Measurements from ENCODE around the gene EIF4A3. TPM values are rescaled to one million over a fixed set of nuclear protein-coding genes. Genes with fewer than 3 reads are reported as not detected.
A peak's percentile ranks its signal among the peaks of the same experiment; 100 is the strongest.

Gene EIF4A3
- total RNA-seq, 1 donor from 2014 or later, result 459 TPM

- no peak for DNase-seq (ENCODE audit: low read depth)
Observed at GRCh38 chr17:80112471-80113032, 34.4 kb downstream of the EIF4A3 start.

GRCh38 chr17:80111702-80112470 is 35.0 kb downstream of the EIF4A3 start:
- no peak for DNase-seq (ENCODE audit: low read depth)

- DNase-seq (ENCODE audit: low read depth), result no peak
Observed at GRCh38 chr17:80110927-80111701, 35.8 kb downstream of the EIF4A3 start.

- no peak for DNase-seq (ENCODE audit: low read depth)
Observed at GRCh38 chr17:80110447-80110812, 36.5 kb downstream of the EIF4A3 start.

GRCh38 chr17:80109713-80110446 is 37.0 kb downstream of the EIF4A3 start:
- no peak for DNase-seq (ENCODE audit: low read depth)

GRCh38 chr17:80109066-80109660 is 37.8 kb downstream of the EIF4A3 start:
- DNase-seq (ENCODE audit: low read depth), result no peak

- no peak for DNase-seq (ENCODE audit: low read depth)
Observed at GRCh38 chr17:80108036-80108971, 38.6 kb downstream of the EIF4A3 start.

GRCh38 chr17:80107231-80108021 is 39.5 kb downstream of the EIF4A3 start:
- no peak for DNase-seq (ENCODE audit: low read depth)

- DNase-seq (ENCODE audit: low read depth), result no peak
Observed at GRCh38 chr17:80106751-80107150, 40.2 kb downstream of the EIF4A3 start.

GRCh38 chr17:80106176-80106575 is 40.8 kb downstream of the EIF4A3 start:
- DNase-seq (ENCODE audit: low read depth), result no peak

GRCh38 chr17:80105762-80106161 is 41.2 kb downstream of the EIF4A3 start:
- no peak for DNase-seq (ENCODE audit: low read depth)

- DNase-seq (ENCODE audit: low read depth), result no peak
Observed at GRCh38 chr17:80104956-80105375, 42.0 kb downstream of the EIF4A3 start.

GRCh38 chr17:80104321-80104955 is 42.5 kb downstream of the EIF4A3 start:
- no peak for DNase-seq (ENCODE audit: low read depth)

GRCh38 chr17:80103449-80104085 is 43.4 kb downstream of the EIF4A3 start:
- DNase-seq (ENCODE audit: low read depth), result no peak

GRCh38 chr17:80102664-80103448 is 44.1 kb downstream of the EIF4A3 start:
- DNase-seq (ENCODE audit: low read depth), result no peak

GRCh38 chr17:80101946-80102663 is 44.8 kb downstream of the EIF4A3 start:
- peak; percentile 49 for DNase-seq (ENCODE audit: low read depth)

Measured in renal cortical epithelial cell (primary cell).